ENCODE results near the gene TOGARAM1.
"Not testable (repeated sequence)": the region's sequence is repeated elsewhere in the genome, so short reads cannot be mapped to it uniquely, and the experiment has no call there.

Gene TOGARAM1

GRCh38 chr14:45051180-45051579 is 89.2 kb downstream of the TOGARAM1 start:
- no peak for DNase-seq

DNA sequence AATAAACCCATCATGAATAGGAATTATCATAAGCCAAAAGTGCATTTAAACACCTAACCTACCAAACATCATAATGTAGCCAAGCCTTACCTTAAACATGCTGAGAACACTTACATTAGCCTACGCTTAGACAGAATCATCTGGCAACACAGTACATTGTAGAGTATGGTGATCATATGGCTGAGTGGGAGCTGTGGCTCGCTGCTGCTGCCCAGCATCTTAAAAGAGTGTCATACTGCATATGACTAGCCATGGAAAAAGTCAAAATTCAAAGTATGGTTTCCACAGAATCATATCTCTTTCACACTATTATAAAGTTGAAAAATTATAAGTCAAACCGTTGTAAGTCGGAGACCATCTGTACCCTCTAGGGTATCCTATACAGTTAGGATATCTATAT is 89.9 kb downstream of the TOGARAM1 start:
- no peak for DNase-seq

DNA sequence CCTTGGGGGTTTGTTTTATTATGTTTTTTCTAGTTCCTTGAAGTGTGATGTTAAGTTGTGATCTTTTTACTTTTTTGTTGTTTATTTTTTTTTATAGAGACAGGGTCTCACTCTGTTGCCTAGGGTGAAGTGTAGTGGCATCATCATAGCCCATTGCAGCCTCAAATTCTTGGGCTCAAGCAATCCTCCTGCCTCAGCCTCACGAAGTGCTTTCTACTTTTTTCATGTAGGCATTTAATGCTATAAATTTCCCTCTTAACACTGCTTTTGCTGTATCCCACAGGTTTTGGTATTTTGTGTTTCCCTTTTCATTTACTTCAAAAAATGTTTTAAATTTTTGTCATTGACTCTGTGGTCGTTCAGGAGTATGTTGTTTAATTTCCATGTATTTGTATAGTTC is 95.4 kb downstream of the TOGARAM1 start:
- DNase-seq, result no peak

DNA sequence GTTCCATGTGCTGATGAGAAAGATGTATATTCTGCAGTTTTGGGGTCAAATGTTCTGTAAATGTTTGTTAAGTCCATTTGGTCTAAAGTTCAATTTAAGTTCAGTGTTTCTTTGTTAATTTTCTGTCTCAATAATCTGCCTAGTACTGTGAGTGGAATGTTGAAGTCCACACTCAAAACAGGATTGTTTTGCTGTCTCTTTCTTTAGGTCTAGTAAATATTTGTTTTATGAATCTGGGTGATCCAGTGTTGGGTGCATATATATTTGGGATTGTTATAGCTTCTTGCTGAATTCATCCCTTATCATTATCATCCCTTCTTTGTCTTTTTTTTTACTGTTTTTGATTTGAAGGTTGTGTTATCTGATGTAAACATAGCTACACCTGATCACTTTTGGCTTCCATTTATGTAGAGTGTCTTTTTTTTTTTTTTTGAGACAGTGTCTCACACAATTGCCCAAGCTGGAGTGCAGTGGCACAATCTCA is 95.9 kb downstream of the TOGARAM1 start:
- no peak for DNase-seq

- DNase-seq, result no peak
These were observed 98.6 kb downstream of the TOGARAM1 start for GRCh38 chr14:45060551-45060950.

DNA sequence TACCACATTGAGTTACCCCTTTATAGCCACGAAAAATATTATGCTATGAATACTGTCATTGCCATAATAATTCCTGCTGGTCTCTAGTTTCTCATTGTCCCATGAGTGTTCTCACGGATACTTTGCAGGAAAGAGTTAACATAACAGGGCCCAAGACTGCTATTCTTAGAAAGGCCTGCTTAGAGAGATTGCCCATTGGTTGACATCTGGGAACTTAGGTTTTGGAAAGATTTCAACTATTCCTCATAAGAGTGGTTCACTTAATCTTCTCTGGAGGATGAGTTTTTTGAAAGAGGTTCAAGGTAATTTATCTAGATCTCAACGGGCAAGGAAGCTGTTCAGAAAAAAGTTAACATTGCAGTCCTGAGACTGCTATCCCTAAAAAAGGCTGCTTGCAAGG is 103.5 kb downstream of the TOGARAM1 start:
- DNase-seq, result no peak

DNA sequence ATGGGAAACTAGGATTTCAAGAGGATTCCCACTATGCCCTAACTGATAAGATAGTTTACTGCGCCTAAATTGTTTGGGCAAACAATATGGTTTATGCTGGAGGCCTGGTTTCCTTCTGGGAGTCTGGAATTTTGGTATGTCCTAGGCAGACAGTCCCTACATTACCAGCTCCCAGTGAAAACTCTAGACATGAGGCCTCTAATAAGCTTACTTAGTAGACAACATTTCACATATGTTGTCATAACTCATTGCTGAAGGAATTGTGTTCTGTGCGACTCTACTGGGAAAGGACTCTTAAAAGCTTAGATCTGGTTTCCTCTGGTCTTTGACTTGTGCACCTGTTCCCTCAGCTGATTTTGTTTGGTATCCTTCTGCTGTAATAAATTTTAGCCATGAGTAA is 104.0 kb downstream of the TOGARAM1 start:
- DNase-seq, result no peak

GRCh38 chr14:45066667-45067066 is 104.7 kb downstream of the TOGARAM1 start:
- DNase-seq, result no peak

- DNase-seq, result no peak
These were observed 106.4 kb downstream of the TOGARAM1 start for GRCh38 chr14:45068396-45068795.

- DNase-seq, result no peak
These were observed 108.2 kb downstream of the TOGARAM1 start for GRCh38 chr14:45070215-45070614.

DNA sequence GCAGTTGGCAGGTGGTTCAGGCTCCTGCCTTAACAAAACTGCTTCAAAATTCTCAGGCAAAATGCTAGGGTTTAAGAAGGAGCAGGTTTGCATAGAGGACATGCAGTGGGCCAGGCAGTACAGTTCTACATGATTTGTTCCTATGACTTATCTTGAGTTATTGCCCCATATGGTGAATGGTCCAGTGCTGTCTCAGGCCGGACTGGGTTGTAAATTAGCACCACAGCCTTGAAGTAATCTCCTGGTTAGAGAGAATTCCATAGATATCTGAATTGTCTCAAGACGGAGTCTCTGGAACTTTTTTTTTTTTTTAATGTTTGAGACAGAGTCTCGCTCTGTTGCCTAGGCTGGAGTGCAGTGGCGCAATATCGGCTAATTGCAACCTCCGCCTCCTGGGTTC is 110.1 kb downstream of the TOGARAM1 start:
- DNase-seq, result no peak

GRCh38 chr14:45073231-45073879 is 111.4 kb downstream of the TOGARAM1 start:
- DNase-seq, result no peak

GRCh38 chr14:45078323-45078722 is 116.3 kb downstream of the TOGARAM1 start:
- DNase-seq, result no peak

DNA sequence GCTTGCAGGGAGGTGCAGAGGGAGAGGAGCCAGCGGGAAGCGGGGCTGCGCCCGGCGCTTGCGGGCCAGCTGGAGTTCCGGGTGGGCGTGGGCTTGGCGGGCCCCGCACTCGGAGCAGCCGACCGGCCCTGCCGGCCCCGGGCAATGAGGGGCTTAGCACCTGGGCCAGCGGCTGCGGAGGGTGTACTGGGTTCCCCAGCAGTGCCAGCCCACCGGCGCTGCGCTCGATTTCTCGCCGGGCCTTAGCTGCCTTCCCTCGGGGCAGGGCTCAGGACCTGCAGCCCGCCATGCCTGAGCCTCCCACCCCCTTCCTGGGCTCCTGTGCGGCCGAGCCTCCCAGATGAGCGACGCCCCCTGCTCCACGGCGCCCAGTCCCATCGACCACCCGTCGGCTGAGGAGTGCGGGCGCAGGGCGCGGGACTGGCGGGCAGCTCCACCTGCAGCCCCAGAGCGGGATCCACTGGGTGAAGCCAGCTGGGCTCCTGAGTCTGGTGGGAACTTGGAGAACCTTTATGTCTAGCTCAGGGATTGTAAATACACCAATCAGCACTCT is 118.5 kb downstream of the TOGARAM1 start:
- not testable (repeated sequence) for DNase-seq

DNA sequence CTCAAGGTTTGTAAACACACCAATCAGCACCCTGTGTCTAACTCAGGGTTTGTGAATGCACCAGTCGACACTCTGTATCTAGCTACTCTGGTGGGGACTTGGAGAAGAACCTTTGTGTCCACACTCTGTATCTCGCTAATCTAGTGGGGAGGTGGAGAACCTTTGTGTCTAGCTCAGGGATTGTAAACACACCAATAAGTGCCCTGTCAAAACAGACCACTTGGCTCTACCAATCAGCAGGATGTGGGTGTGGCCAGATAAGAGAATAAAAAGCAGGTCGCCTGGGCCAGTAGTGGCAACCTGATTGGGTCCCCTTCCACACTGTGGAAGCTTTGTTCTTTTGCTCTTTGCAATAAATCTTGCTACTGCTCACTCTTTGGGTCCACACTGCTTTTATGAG is 119.1 kb downstream of the TOGARAM1 start:
- not testable (repeated sequence) for DNase-seq

DNA sequence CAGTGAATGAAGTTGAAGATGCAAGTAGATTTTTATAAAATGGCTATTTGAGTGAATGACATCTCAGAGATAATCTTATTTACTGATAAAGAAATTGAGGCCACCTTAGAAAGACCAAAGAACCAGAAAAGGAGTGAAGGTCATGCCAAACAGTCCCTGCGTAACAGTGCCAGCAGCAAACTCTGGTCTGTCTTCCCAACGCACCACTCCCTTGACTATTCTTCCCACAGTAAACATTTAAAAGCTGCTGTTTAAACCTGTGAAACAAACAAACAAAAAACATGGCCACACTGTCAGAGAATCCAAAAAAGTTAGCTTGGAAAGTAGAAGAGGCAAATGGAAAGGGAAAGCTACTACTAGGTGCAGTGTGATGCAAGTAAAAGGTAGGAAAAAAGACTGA is 120.4 kb downstream of the TOGARAM1 start:
- no peak for DNase-seq

- DNase-seq, result no peak
These were observed 121.6 kb downstream of the TOGARAM1 start for GRCh38 chr14:45083617-45083975.

GRCh38 chr14:45083976-45084722 is 122.2 kb downstream of the TOGARAM1 start, which contains the start of gene PRPF39:
Gene PRPF39 (plus strand): TSS chr14:45084116. CDS start chr14:45095240, 11,124 bp downstream.
- DNase-seq, result peak; percentile 88

DNA sequence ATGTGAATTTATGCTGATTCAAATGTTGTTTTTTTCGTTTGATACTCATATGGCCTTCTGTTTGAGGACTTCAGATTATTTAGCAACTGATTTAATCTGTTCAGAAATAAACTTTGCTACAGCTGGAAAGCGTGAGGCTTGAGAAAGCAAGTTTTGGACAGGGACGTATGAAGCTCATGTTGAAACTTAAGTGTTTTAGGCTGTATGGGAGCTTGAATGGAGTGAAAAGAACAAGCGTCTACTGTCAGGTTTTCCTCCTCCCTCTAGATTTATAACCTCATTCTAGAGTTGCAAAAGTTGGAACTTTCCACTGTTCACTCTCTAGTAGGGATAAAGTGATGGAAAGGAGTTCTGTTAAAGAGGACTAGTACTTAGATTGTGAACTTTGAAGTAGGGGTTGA is 123.0 kb downstream of the TOGARAM1 start:
- no peak for DNase-seq

GRCh38 chr14:45089813-45090212 is 127.8 kb downstream of the TOGARAM1 start:
- no peak for DNase-seq

DNA sequence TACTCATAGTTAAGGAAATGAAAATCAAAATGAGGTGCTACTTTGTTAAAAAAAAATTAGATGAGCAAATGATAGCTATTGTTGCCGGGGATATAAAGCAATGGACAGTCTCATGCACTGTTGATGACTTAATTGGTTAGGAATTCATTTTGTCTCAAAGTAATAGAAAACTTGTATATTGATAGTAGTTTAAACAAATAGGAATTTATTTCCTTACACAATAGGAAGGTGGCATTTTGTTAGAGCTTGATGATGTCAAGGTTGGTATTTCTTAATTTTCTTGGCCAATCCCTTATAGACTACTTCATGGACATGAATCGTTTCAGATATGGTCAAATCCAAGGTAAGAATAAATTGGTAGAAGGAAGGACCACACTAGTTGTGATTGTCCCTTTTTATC is 129.7 kb downstream of the TOGARAM1 start:
- no peak for DNase-seq

DNA sequence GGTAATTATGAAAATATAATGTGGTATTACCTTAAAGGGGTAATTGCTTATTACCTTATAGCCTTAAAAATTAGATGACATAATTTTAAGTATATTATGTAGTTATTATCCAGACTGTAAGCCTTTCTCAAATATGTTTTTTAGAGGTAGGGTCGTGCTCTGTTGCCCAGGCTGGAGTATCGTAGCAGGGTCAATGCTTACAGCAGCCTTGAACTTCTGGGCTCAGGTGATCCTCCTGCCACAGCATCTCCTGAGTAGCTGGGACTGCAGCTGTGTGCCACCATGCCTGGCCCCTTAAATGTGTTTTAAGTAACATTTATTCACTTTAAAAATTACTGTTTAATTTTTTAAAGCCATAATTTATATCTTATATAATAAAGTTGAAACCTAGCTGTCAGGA is 132.3 kb downstream of the TOGARAM1 start:
- no peak for DNase-seq

- DNase-seq, result no peak
These were observed 133.2 kb downstream of the TOGARAM1 start for GRCh38 chr14:45095143-45095542.

DNA sequence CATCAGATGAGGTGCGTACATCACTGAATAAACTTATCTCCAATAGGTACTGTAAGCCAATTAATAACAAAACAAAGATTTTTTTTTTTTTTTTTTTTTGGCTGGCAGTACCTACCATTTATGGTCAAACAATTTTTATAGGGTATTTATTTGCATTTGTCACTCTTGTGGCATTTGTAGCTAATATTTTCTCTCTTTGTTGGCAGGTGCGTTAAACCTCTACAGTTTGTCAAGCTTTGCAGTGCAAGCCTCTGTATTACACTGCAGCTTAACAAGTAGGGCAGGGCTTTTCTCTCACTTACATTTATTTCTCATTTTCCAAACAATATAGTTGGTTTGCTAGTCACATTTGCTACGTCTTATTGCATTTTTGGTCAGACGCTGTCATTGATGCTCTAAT is 134.2 kb downstream of the TOGARAM1 start:
- DNase-seq, result no peak
